Cardiac muscle cell (in vitro differentiated cells and primary cell): ENCODE results near the gene CHSY1. TPM values are rescaled to one million over a fixed set of nuclear protein-coding genes. Genes with fewer than 3 reads are reported as not detected.
A peak's percentile ranks its signal among the peaks of the same experiment; 100 is the strongest.

Experiments
- DNase-seq, 2 donors: peaks; one replicate each; pipeline versions ENCODE4 v3.0.0 to v3.0.0-alpha.2; 2010 to 2017; ENCODE audit warnings: low read depth in 1 of 2, low spot score in 1 of 2
- H3K27ac ChIP-seq: fragments of 200-600 bp; sonication (generic); 2 replicates; pipeline ENCODE4 v1.5.1; 2016
- H3K27me3 ChIP-seq: fragments of 200-600 bp; sonication (generic); 2 replicates; pipeline ENCODE4 v1.6.0; 2016; ENCODE audit warnings: control low read depth
- H3K36me3 ChIP-seq: fragments of 200-600 bp; sonication (generic); 2 replicates; pipeline ENCODE4 v1.5.1; 2016; ENCODE audit warnings: control low read depth
- H3K4me1 ChIP-seq: fragments of 200-600 bp; sonication (generic); 2 replicates; pipeline ENCODE4 v1.8.1; 2017; ENCODE audit warnings: low read depth, mild to moderate bottlenecking, mixed run types
- H3K4me3 ChIP-seq: fragments of 200-600 bp; sonication (generic); 2 replicates; pipeline ENCODE4 v1.5.1; 2016; ENCODE audit warnings: mild to moderate bottlenecking
- H3K9me3 ChIP-seq: fragments of 200-600 bp; sonication (generic); 2 replicates; pipeline ENCODE4 v1.5.1; 2017; ENCODE audit warnings: low read depth, mild to moderate bottlenecking, control low read depth
- polyA plus RNA-seq: library from polyadenylated mRNA; unstranded; fragments of >200 nt; fragmentation: Nextera tagmentation; extraction: Ambion mirVana; gene quantifications from 2 replicates; pipeline ENCODE4 v1.2.1, GENCODE V29; 2016
- total RNA-seq: library from RNA; depleted of rRNA; stranded (reverse); fragments of >200 nt; gene quantifications from 2 replicates; pipeline ENCODE4 v1.2.3, GENCODE V29; 2016
- TF ChIP-seq, protein P1 (sequence below): IDR thresholded peaks from 2 replicates; pipeline ENCODE4 v1.5.1; 2012; ENCODE audit warnings: low read depth, mild to moderate bottlenecking, low read length

CHSY1 gene
- total and polyA plus RNA-seq, 2 experiments from 2014 or later: 30.3 to 33.4 TPM

DNA sequence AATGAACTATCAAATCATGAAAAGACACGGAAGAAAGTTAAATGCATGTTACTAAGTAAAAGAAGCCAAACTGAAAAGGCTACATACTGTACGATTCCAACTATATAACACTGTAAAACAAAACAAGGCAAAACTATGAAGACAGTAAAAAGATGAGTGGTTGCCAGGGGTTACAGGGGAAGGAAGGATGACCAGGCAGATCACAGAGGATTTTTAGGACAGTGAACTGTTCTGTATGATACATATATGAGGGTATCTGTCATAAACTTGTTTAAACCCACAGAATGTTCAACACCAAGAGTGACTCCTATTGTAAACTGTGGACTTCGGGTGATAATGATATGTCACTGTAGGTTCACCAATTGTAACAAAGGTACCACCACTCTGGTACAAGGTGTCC, 60.6 kb downstream of the CHSY1 start:
- Histone ChIP-seq H3K27ac (no peak overlapping the region), H3K9me3 (no peaks in the 10 kb centered on the region), H3K36me3 (no peaks in the 10 kb centered on the region), H3K27me3 (no peaks in the 10 kb centered on the region), H3K4me1 (peaks cover 53% of the 10 kb centered on the region), H3K4me3 (no peak overlapping the region)
- TF ChIP-seq, protein P1, sequence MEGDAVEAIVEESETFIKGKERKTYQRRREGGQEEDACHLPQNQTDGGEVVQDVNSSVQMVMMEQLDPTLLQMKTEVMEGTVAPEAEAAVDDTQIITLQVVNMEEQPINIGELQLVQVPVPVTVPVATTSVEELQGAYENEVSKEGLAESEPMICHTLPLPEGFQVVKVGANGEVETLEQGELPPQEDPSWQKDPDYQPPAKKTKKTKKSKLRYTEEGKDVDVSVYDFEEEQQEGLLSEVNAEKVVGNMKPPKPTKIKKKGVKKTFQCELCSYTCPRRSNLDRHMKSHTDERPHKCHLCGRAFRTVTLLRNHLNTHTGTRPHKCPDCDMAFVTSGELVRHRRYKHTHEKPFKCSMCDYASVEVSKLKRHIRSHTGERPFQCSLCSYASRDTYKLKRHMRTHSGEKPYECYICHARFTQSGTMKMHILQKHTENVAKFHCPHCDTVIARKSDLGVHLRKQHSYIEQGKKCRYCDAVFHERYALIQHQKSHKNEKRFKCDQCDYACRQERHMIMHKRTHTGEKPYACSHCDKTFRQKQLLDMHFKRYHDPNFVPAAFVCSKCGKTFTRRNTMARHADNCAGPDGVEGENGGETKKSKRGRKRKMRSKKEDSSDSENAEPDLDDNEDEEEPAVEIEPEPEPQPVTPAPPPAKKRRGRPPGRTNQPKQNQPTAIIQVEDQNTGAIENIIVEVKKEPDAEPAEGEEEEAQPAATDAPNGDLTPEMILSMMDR: no peak
- DNase-seq: no peak

DNA sequence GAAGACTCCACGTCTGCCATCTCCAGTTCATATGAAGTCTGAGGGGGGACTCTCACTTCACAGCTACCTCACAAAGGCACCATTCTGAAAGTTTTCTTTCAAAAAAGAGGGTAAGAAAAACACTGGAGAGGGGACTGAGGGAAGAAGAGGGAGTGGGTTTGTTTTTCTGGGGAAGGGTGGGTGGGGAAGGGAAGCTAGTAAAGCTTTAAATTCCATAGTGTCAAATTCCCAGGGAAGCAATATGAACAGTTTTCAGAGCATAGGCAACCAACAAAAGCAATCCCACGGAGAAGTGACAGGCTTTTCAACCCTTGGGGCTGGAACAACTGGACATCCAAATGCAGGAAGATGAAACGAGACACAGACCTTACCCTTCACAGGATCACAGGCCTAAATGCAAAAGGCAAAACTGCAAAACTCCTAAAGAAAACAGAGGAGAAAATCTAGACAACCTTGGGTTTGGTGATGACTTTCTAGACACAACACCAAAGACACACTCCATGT, 61.7 kb downstream of the CHSY1 start:
- H3K27me3 ChIP-seq: no peaks in the 10 kb centered on the region
- no peak overlapping the region for H3K4me3 ChIP-seq
- TF ChIP-seq, protein P1: no peak
- no peak for DNase-seq
- H3K36me3 ChIP-seq: no peaks in the 10 kb centered on the region
- peaks cover 53% of the 10 kb centered on the region for H3K4me1 ChIP-seq
- peak overlapping the region; percentile 81 for H3K27ac ChIP-seq
- no peaks in the 10 kb centered on the region for H3K9me3 ChIP-seq

DNA sequence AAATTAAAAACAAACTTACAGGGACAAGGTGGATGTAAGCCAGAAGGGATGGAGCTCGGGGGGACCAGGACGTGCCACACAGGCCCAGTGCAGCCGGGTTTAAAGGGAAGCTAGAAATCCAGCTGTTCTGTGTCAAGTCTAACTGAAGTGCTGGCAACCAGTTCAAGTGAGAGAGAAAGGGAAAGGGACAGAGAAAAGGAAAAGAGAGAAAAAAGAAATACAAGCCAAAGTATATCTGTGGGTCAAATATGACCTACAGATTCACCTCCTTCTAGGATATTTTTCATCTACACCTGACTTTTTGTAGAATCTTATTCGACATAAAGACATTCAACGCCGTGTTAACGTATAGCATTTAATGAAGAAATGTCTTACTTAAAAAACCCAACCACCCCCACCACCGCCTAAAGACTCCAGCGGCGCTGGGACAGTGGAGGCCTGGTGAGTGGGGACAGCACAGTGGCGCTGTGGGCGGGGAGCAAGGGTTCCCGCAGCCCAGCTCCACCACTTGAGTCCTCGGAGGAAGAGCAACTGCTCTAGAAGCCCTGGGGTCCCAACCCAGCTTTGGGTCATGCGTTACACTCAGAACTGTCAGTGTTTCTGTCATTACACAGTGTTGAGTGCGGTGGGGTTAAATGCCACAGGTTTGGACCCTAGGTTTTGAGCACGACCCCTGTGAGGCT, 62.3 kb downstream of the CHSY1 start:
- no peak for DNase-seq

DNA sequence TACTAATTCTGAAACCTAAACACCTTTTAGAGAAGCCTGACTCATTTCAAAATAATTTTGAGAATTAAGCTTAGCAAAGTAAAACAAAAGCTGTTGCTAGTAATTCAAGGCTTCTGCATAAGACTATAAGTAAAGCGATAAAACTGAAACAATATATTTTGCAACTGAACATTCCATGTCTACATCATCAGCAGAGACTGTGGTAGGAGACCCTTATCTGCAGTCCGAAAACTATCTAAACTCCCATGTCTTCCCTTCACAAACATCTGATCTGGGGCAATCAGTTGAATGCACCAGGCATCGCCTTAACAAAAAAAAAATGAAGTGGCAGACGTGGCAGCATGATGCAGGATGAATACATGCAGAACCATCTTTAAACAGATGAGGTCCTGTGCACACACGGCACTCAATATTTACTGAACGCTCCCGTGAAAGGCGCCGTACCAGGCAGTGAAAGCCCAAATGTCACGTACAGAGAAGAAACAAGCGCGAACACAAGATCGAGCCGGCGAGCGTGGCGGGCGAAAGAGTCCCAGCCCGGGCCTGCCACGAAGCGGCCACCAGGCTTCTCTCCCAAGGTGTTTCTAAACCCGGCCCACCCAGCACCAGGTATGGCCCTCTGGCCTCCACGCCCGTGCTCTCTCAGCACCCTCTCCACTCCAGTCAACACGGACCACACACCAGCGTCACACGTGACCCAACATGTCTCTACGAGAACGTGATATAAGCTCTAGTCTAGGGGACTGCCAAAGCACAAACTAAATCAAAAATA, 63.0 kb downstream of the CHSY1 start:
- Histone ChIP-seq H3K9me3 (no peaks in the 10 kb centered on the region), H3K36me3 (no peaks in the 10 kb centered on the region), H3K27me3 (no peaks in the 10 kb centered on the region), H3K27ac (peak overlapping the region; percentile 81), H3K4me3 (no peak overlapping the region), H3K4me1 (peaks cover 47% of the 10 kb centered on the region)
- DNase-seq: peak in 1 of 2 donors; percentile 90
- TF ChIP-seq, protein P1: peak; percentile 5

More for the DNA sequence above, 62.3 kb downstream of the CHSY1 start:
- Histone ChIP-seq H3K36me3 (no peaks in the 10 kb centered on the region), H3K4me3 (no peak overlapping the region), H3K9me3 (no peaks in the 10 kb centered on the region), H3K27me3 (no peaks in the 10 kb centered on the region), H3K4me1 (peaks cover 49% of the 10 kb centered on the region), H3K27ac (peak overlapping the region; percentile 81)
- TF ChIP-seq, protein P1: no peak

DNA sequence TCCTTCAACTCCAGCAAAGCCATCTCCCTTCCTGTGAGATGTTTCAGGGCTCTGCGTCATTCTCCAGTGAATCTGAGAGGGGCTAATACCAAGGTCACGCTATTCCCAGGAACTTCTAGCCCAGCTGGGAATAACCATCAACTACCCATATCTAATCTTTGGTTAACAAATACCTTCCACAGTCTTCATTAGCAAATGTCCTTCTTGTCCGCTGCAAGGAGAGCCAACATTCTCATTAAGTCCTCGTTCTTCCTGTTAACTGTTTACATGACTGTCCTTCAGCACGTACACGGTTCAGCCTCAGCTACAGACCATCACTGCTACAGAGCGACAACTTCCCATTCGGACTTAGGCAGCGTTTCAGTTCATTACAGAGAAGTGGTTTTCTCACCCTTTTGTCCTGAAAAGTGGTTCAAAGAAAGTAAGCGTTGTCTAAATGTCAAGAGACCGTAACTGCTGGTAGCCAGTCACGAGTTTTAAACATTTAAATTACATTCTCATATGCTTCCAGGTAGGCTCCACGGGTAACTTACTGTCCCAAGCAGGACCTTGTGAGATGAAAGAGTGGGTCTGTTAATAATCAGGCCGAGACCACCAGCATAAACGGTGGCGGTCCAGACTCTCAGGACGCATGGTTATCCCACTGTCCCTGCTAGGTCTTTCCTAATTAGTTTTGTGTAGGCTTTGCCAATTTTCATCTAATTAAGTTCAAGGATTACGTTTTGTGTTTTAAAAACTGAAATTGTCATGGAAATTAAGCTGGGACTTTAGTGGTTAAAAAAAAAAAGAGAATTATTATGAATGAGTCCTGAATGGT, 63.8 kb downstream of the CHSY1 start:
- H3K9me3 ChIP-seq: no peaks in the 10 kb centered on the region
- no peaks in the 10 kb centered on the region for H3K36me3 ChIP-seq
- no peaks in the 10 kb centered on the region for H3K27me3 ChIP-seq
- H3K27ac ChIP-seq: peak overlapping the region; percentile 81
- H3K4me3 ChIP-seq: peak overlapping the region; percentile 1
- H3K4me1 ChIP-seq: peaks cover 55% of the 10 kb centered on the region
- peak; percentile 61 to 95 for DNase-seq
- TF ChIP-seq, protein P1: no peak
